ENCODE results near the gene CEP83. TPM values are rescaled to one million over a fixed set of nuclear protein-coding genes. Genes with fewer than 3 reads are reported as not detected.

The CEP83 gene
- total and polyA plus RNA-seq, 9 of the 15 experiments (the other 6 are each of a cell fraction or from before 2014, with no cell fraction given), result 5.3 to 40.5 (median 31.3) TPM

- WGBS (ENCODE audit: insufficient coverage, low coverage, missing lambda C conversion rate), result 0% methylated on average over 6 of the region's 6 CpGs
- peaks cover 11% of the 10 kb centered on the region; the same call in 2 of the 3 replicates for H3K36me3 ChIP-seq (ENCODE audit: control insufficient read depth, insufficient read depth, low read length)
- ATAC-seq (no peak), FAIRE-seq (peak; percentile 79), DNase-seq (ENCODE audit: extremely low read depth in 1 of 4, low spot score in 3 of 4) (no peak)
- CTCF ChIA-PET (ENCODE audit: low intra/inter-chr PET ratio), result no interaction called here
- peaks cover 0 to 10% of the 10 kb centered on the region in 2 experiments; a peak in 4 of 5 replicates for H3K4me1 ChIP-seq (replicated peaks in 1 of 2; ENCODE audit: control insufficient read depth in 2 of 2, insufficient read depth in 2 of 2, low read length in 2 of 2)
- in situ Hi-C loops (cut with MboI), result no loop called here
- no TSS peak for BruUV-seq (replicated peaks)
- peaks cover 5% of the 10 kb centered on the region; the same call in 1 of the 2 replicates for H3K9me3 ChIP-seq (replicated peaks; ENCODE audit: control insufficient read depth, insufficient read depth, low read depth, low read length)
- no peaks in the 10 kb centered on the region for H4K20me1 ChIP-seq (replicated peaks; ENCODE audit: control insufficient read depth, insufficient read depth, low read length)
- H3K27ac ChIP-seq (ENCODE audit: extremely low read depth, low read depth, low read length), result peak overlapping the region; percentile 85
- POLR2A ChIA-PET, result no interaction called here
- H3K9me1 ChIP-seq (ENCODE audit: control insufficient read depth, insufficient read depth, low read length), result no peaks in the 10 kb centered on the region
- H3K79me2 ChIP-seq (ENCODE audit: control insufficient read depth, insufficient read depth, low read length), result peaks cover 47% of the 10 kb centered on the region
- peak overlapping the region; percentile 91 to 95 for H3K9ac ChIP-seq (ENCODE audit: insufficient read depth in 1 of 2, low read depth in 2 of 2, low read length in 2 of 2)
- peak overlapping the region; percentile 96 for H3K4me3 ChIP-seq
- intact Hi-C loops (cut with micrococcal nuclease), result no loop called here
- TF ChIP-seq, protein P1, sequence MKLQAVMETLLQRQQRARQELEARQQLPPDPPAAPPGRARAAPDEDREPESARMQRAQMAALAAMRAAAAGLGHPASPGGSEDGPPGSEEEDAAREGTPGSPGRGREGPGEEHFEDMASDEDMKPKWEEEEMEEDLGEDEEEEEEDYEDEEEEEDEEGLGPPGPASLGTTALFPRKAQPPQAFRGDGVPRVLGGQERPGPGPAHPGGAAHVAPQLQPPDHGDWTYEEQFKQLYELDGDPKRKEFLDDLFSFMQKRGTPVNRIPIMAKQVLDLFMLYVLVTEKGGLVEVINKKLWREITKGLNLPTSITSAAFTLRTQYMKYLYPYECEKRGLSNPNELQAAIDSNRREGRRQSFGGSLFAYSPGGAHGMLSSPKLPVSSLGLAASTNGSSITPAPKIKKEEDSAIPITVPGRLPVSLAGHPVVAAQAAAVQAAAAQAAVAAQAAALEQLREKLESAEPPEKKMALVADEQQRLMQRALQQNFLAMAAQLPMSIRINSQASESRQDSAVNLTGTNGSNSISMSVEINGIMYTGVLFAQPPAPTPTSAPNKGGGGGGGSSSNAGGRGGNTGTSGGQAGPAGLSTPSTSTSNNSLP (IDR thresholded peaks at IDR 0.05; ENCODE audit: borderline replicate concordance, low read depth, low read length), result no peak
- peak overlapping the region; percentile 83 for H3K4me2 ChIP-seq (ENCODE audit: insufficient read depth, low read length)
- no peaks in the 10 kb centered on the region for H3K27me3 ChIP-seq (ENCODE audit: control insufficient read depth in 2 of 2, insufficient read depth in 2 of 2, low read length in 2 of 2)
- H2AFZ ChIP-seq (ENCODE audit: low read depth, low read length), result peak overlapping the region; percentile 93
Measured at GRCh38 chr12:94460616-94460959, 921 bp upstream of the CEP83 start.

Measured in K562 (cell line).